Non-pigmented ciliary epithelial cell (primary cell): ENCODE measurements around the gene APCDD1L.
"Not testable (repeated sequence)": the region's sequence is repeated elsewhere in the genome, so short reads cannot be mapped to it uniquely, and the experiment has no call there.

Experiments
- DNase-seq: peaks from one replicate; pipeline ENCODE4 v3.0.0-alpha.2; 2010; ENCODE audit warnings: low read depth

APCDD1L gene

DNA sequence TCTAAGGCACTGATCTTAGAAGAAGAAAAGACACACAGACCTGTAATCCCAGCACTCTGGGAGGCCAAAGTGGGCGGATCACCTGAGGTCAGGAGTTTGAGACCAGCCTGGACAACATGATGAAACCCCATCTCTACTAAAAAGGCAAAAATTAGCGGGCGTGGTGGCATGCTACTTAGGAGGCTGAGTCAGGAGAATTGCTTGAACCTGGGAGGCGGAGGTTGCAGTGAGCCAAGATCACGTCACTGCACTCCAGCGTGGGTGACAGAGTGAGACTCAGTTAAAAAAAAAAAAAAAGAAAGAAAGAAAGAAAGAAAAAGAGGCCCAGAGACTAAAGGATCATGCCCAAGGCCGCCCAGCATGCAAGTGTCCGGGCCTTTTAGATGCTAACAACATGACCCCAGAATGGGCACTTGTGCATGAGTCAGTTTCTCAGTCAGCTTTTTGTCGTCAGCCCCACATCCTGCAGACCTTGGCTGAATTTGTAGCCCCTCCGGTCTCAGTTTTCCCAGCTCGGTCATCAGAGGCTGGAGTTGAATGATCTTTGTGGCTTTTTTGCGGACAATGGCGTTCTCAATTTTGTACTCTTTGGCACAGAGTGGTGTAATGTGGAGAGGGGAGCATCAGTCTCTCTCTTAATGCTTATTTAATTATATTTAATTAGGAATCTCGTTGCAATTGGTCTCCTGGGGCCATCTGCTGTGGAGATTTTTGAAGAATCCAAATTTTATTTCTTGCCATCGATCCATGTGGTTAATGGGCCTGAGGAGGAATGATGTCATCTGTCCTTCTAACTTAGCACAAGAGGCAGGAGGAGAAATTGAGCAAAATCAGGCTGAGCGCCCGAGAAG, 30.6 kb upstream of the APCDD1L start:
- DNase-seq: no peak

DNA sequence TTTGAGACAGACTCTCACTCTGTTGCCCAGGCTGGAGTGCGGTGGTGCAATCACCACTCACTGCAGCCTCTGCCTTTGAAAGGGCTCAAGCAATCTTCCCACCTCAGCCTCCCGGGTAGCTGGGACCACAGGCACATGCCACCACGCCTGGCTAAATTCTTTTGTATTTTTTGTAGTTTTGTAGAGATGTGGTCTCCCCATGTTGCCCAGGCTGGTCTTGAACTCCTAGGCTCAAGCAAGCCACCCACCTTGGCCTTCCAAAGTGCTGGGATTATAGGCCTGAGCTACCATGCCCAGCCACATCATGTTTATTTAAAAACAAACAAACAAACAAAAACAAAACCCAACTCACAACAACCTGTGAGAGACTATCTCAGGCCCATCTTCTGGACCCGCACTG, 29.7 kb upstream of the APCDD1L start:
- DNase-seq: no peak

DNA sequence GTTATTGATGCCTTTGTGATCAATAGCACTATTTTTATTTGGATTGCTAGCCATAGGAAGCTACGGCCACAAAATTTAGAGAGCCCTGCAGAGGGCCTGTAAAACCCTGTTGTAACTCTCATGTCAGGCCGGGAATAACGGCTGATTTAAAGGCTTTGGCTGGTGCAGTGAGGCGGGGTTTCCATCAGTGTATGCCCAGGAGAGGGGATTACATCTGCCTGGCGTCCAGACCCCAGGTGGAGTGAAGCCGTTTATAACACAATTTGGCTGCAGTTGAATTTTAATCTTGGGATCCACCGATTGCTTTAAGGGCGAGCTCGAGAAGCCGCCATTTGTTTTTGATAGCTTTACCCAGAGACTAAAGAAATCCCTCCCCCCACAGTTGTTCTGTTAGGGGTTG, 29.1 kb upstream of the APCDD1L start:
- DNase-seq: no peak

DNA sequence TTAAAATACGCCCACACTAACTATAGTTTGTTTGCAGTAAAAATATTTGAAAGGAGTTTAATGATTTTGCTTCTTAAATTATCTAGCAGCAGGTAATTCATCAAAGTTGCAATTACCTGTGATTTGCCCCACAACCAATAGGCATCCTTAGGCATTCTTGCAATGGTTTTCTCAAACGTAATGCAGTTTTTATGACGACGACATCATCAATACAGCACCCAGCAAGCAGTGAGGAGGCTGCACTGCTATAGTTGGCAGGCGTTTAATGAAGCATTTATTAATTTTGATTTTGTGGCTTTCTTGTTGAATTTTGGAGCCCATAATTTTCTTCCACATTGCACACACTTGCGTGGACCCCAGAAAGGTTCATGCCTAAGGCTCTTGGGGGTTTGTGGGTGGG, 28.1 kb upstream of the APCDD1L start:
- no peak for DNase-seq

DNA sequence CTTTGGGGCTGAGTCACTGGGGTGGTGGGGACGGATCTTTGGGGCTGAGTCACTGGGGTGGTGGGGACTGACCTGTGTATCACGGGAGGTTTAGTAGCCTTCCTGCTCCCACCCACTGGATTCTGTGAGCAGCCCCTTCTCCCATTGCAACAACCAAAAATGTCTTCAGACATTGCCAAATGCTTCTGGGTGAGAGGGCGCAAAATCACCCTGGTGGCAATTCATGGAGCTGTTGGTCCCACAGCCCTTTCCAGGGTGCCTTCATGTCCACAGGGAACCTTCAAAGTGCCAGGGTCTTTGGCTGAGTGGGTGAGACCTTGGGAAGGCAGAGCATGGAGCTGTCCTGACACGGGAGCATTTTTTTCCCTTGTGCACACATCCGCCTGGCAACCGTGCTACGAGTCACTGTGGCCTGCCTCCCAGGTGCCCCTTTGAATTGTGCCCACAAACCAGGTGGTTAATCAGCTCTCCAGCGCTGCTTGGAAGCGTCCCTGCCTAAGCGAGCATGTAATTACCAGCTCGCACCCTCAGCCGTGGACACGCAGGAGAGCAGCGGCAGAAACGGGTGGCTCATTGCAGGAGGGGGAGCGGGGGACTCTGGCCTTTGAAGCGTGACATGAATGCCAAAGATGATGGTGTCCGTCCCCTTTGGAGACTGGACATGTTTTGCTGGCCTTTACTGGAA, 27.4 kb upstream of the APCDD1L start:
- no peak for DNase-seq

DNA sequence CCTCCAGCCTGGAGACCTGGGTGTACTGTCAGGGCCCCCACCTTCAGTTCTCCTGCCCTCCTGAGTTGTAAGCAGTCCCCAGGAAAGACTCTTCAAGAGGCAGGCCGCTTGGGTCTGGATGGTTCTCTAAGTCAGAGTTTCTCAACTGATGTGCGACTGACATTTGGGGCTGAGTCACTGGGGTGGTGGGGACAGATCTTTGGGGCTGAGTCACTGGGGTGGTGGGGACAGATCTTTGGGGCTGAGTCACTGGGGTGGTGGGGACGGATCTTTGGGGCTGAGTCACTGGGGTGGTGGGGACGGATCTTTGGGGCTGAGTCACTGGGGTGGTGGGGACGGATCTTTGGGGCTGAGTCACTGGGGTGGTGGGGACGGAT, 26.8 kb upstream of the APCDD1L start:
- DNase-seq: not testable (repeated sequence)

DNA sequence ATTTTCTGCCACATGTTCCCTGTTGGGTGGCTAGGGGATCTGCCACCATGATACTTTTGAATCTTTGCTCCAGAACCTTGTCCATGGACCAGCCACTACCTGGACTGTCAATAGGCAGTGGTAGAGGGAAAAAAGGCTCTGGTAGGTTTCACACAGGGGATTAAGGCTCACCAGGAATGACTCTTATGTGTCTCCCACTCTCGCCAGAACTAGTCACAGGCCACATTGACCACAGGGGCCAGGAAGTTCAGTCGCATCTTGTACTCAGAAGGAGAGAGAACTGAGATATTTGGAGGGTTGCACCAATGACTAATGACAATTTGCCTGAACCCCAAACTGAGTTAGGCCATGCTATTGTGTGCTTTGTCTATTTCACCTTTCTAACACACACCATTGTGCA, 23.6 kb upstream of the APCDD1L start:
- no peak for DNase-seq

DNA sequence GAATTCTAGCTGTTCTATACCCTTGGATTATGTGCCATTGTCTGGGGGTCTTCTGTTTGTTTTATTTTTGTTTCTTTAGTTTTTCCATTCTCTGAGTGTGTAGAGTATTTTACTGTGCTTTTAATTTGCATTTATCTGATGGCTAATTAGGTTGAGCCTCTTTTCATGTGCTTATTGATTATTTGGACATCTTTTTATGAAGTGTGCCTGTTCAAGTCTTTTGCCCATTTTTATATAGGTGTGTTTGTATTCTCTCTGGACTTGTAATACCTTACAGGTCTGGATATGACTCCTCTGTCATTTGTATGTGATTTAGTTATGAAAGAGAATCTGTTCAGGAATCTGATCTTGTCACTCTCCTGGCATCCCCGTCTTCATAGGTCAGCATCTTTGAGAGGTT, 22.6 kb upstream of the APCDD1L start:
- DNase-seq: no peak

DNA sequence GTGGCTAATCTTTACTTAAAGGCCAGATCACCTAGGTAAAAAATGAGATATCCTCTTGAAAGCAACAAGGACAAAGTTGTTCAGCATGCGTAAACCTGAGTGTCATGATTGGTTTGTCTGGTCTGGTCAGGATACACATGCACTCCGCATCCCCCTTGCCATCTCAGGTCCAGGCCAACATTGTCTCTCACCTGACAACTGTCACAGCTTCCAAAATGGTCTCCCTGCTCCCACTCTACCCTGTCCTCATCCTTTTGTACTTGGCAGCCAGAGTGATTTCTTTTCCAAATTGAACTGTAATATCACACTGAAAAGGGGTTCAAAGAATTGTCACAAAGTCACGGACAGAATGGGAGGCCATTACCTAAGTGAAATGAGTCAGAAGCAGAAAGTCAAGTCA, 21.1 kb upstream of the APCDD1L start:
- no peak for DNase-seq

DNA sequence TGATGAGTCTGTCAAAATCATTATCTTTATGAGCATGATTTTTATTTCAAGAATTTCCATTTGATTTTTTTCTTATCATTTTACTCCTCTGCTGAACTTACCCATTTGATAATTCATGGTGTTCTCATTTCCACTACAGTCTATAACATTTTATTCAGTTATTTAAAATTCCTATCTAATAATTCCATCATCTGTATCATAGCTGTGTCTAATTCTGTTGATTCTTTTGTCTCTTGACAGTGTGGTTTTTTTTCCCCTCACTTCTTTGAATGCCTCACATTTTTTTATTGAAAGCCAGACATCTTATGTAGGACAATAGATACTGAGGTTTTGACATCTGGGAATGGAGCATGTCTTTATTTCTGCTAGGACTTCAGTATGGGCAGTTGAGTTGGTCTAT, 16.5 kb upstream of the APCDD1L start:
- DNase-seq: no peak

DNA sequence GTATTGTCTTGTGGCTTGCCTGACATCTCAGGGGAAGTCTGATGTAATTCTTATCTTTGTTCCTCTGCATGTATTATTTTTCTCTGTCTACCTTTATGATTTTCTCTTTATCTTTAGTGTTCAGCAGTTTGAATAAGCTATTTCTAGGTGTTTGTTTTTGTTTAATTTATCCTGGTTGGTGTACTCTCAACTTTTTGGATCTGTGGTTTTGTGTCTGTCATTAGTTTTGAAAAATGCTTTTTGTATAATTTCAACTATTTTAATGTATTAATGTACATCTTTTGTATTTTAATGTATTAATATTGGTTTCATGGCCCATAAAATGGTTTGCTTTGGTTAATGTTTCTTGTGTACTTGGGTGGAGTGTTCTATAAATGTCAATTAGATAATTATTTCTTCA, 15.9 kb upstream of the APCDD1L start:
- DNase-seq: no peak

DNA sequence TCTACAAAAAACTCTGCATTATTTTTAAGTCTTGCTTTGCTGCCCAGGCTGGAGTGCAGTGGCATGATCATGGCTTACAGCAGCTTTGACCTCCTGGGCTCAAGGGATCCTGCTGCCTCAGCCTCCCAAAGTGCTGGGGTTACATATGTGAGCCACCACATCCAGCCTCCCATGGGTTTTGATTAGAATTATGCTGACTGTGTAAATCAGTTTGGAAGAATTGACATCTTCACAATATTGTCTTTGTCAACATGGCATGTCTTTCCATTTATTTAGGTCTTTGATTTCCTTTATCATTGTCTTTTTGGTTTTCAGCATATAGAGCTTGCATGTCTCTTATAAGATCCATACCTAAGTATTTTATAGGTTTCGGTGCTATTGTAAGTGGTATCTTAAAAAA, 13.2 kb upstream of the APCDD1L start:
- DNase-seq: no peak

DNA sequence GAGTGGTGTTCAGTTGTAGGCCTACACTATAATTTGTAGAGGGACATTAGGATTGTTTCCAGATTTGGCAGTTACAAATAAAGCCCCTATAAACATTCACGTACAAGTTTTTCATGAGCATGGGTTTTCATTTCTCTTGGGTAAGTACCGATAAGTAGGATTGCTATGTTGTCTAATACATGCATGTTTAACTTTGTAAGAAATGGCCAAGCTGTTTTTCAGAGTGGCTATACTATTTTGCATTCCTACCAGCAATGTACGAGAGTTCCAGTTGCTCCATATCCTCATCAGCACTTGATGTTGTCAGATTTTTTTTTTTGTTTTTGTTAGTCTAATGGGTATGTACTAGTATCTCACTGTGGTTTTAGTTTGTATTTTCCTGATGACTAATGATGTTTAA, 11.2 kb upstream of the APCDD1L start:
- no peak for DNase-seq

DNA sequence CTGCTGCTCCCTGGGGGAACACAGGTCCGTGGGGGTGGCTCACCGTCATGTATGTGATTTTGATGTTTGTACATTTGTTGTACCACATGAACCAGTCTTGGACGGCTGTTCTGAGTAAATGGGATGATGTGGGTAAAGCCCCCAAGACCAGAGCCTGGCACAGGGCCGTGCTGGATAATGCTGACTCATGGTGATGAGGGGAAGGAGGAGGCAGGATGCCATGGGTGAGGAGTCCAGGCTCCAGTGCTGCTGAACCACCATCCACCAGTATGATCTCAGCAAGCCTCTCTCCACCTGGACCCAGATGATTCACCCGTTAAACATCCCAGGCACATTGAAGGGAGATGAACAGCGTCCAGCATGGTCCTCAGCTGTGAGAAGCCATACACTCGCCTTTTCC, 9.6 kb upstream of the APCDD1L start:
- DNase-seq: no peak

DNA sequence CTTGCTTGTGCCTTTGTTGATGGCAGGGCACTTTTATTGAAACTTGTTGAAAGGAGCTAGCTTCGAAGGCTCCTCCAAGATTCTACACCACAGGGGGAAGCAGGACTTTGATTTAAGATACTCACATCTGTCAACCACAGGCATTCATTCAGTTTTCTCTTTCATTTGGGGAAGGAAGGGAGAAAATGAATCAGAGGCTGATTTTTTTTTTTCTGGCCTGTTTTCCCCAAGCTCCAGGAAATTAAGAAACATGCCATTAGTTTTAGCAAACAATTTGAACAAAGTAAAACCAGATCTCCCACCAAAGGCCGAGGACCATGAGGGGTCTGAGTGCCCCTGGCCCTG, 8.7 kb upstream of the APCDD1L start:
- DNase-seq: no peak

DNA sequence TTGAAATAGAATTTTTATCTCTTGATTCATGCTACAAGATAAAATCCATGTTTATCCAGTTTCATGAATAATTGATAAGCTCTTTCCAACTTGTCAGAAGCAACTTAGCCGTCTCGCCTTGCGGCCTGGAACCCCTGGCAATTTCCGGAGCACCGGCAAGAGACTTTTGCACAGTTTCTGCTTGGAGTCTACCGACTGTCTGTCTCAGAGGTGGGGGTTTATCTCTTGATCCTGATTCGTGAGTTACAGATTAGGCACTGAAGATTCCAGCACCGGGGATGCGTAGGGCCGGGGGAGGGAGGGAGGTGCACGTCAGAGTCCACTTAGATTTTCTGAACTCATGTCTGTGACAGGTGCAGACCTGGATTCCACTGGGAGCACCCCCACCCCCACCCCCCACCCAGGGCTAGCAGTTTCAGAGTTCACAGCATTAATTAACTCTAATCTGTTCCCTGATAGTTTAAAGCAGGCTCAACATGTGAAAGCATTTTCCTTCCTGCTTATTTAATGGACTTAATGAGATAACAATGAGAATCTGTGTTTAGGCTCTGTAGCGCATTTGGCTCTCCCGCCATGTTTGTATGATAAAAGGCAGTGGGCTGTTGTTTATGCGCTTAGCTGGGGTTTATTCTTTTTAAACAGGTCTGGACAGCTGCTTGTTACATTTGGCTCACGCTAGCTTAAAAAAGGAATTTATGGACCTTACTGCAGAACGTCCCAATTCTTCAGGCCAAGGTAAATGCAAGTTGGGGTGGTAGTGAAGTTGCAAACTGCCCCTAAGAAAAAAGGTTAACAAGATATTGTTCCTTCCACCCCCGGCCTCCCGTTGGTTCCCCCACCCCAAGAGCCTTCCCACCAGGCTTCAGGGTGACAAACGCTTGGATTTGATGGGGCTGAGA, 8.1 kb upstream of the APCDD1L start:
- DNase-seq: no peak

DNA sequence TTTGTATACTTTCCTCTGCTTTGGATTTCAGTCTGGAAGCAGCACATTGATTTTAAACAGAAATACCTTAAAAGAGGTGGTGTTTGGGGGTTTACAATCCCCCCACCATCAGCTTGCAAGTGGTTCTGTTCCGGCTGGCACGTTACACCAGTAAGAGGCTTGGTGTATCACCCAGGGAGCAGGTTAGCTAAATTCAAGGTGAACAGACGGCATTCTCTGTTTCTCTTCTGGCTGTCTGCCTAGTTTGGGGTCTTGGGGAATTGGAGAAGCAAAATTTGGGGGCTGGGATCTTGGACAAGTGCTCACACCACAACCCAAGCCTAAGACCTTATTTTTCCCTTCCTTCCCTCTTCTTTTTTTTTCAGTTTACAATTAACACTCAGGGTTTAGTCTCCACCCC, 7.5 kb upstream of the APCDD1L start:
- no peak for DNase-seq

DNA sequence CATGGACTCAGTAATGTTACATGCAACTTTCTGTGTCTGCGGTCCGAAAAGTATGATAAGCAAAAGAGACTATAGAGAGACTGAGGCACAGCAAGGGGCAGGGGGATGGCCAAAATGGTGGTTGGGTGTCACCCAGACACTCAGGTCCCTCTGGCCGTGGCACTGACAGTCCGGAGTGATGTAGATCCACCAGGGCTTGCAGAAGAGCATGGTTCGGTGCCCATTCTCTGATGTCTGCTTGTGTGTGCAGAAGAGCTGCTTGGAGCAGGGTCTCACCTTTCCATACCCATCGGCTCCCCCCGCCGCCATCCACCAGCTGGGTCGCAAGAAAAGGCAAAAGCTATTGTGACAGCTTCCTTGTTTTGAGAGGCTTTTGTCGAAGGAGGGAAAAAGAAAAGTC, 6.6 kb upstream of the APCDD1L start:
- DNase-seq: no peak

DNA sequence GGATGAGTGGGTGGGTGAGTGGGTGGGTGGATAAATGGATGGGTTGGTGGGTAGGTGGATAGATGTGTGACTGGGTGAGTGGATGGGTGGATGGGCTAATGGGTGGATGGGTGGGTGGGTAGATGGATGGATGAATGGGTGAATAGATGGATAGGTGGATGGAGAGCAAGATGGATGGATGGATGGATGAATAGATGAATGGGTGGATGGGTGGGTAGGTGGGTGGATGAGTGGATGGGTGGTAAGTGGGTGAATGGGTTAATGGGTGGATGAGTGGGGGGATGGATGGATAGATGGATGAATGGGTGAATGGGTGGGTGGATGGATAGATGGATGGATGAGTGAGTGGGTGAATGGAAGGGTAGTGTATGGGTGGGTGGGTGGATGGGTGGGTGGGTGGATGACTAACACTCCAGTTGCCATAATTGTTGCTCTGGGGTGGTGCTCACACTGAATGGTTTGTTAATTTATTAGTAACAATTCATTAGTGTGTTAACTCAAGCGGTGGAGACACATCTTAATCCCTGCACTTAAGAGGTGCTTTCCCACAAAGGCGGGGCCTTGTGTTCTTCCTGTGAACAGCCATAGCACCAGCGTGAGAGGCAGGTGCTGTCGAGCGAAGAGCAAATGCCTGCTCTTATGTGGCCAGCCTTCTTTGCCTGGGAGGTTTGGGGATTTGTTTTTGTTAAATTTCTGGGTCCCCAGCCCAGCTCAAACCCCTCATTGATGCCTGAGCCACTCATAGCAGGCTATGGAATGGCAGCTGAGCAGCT, 4.9 kb upstream of the APCDD1L start:
- no peak for DNase-seq

DNA sequence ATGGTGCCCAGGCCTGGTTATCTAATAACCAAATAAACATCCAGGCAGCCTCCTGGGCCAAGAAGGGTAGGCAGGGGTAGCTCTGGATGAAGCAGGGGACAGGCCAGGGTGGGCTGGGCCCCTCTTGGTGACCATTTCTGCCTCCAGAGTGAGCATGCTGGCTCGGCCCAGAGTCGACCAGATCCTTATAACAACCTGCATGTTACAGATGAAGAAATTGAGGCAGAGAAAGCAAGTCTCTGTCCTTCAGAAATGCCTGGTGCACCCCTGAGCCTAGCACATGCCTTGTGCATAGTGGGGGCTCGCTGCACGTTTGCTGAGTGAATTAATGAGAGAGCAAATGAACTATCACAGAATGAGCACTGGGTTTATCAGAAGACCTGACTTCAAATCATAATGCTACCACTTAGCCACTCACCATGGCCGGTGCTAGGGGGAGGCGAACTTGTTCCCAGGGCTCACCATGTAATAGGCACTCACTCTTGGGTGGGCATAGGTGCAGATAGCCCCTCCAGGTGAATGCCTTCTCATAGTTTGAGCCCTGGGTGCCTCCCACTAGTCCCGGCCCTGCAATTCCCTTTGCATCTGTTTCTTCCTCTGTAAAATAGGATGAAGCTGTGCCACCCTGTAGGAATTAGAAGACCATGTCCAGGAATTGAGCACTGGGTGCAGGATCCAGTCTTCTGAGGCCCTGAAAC, 3.8 kb upstream of the APCDD1L start:
- DNase-seq: no peak

DNA sequence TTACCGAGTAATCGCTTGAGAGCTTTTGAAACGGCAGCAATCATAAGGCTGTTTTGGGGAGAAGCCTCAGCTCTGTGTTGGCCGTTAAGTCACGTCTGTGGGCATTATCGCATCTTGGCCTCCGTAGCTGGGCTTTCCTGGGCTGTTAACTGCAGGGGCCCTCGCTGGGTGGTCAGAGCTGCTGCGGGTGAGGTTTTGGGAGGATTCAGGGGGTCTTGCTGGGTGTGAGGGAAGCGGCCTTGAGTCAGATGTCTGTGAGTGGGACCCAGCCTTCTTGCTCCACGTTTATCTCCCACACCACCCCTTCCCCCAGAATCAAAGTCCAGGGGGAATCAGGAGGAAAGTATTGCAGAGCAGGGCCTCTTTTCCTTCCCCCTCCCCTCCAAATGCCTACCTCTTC, 3.2 kb upstream of the APCDD1L start:
- no peak for DNase-seq
